Caco-2 (cell line): ENCODE data around the gene RPUSD3. TPM values are rescaled to one million over a fixed set of nuclear protein-coding genes. Genes with fewer than 3 reads are reported as not detected.

Experiments
- BruUV-seq: library from RNA; stranded (reverse); fragments of 400-500 nt; replicated peaks from 2 replicates; lab custom pipeline; 2021; lab: Mats Ljungman, UMichigan
- CTCF ChIA-PET: fragments of 300-600 bp; sonication (Branson Sonifier 250); formaldehyde crosslinking; loops from one replicate; lab custom pipeline; 2022; ENCODE audit warnings: antibody characterized with exemption; lab: Charles Lee
- POLR2A ChIA-PET: fragments of 300-600 bp; sonication (Branson Sonifier 250); formaldehyde crosslinking; loops from one replicate; lab custom pipeline; 2022; ENCODE audit warnings: antibody characterized with exemption; lab: Charles Lee
- DNase-seq, 2 experiments: peaks; one replicate each; pipeline versions ENCODE4 v3.0.0 to v3.0.0-alpha.2; 2020 to 2022
- H3K27me3 ChIP-seq: replicated peaks from 2 replicates; pipeline ENCODE4 v1.6.0; 2011; ENCODE audit warnings: low read length; ENCODE audit not compliant: control insufficient read depth, insufficient read depth
- H3K36me3 ChIP-seq: 2 replicates; pipeline ENCODE4 v1.5.1; 2011; ENCODE audit warnings: low read length; ENCODE audit not compliant: control insufficient read depth, insufficient read depth
- H3K4me1 ChIP-seq: fragments of 250-450 bp; sonication (Bioruptor Pico); 2 replicates; pipeline ENCODE4 v1.5.1; 2020; ENCODE audit warnings: mild to moderate bottlenecking
- H3K4me3 ChIP-seq: 2 replicates; pipeline ENCODE4 v1.5.1; 2011; ENCODE audit warnings: low read depth, mild to moderate bottlenecking, control low read depth, low read length
- H3K9me3 ChIP-seq: fragments of 250-450 bp; sonication (Bioruptor Pico); 2 replicates; pipeline ENCODE4 v1.5.1; 2020; ENCODE audit warnings: mild to moderate bottlenecking, moderate library complexity
- H3K27ac Mint-ChIP-seq: one replicate; pipeline ENCODE4 v1.8.0; 2022; ENCODE audit warnings: mixed read lengths; ENCODE audit not compliant: unreplicated experiment
- H3K27me3 Mint-ChIP-seq: one replicate; pipeline ENCODE4 v1.8.0; 2022; ENCODE audit warnings: mixed read lengths; ENCODE audit not compliant: insufficient read depth, unreplicated experiment
- H3K36me3 Mint-ChIP-seq: one replicate; pipeline ENCODE4 v1.8.0; 2022; ENCODE audit warnings: mild to moderate bottlenecking, mixed read lengths; ENCODE audit not compliant: insufficient read depth, unreplicated experiment
- H3K4me1 Mint-ChIP-seq: one replicate; pipeline ENCODE4 v1.8.0; 2022; ENCODE audit warnings: low read depth, mixed read lengths; ENCODE audit not compliant: unreplicated experiment
- H3K4me3 Mint-ChIP-seq: one replicate; pipeline ENCODE4 v1.8.0; 2022; ENCODE audit warnings: mild to moderate bottlenecking, moderate library complexity, mixed read lengths; ENCODE audit not compliant: unreplicated experiment
- H3K9me3 Mint-ChIP-seq: one replicate; pipeline ENCODE4 v1.8.0; 2022; ENCODE audit warnings: mixed read lengths; ENCODE audit not compliant: unreplicated experiment
- intact Hi-C: fragments of 100-400 bp; cut with micrococcal nuclease; formaldehyde crosslinking; loops from one replicate; pipeline ENCODE4 v1.10.0; 2022; ENCODE audit not compliant: unreplicated experiment
- total RNA-seq: library from RNA; stranded (reverse); gene quantifications from 2 replicates; pipeline ENCODE4 v1.2.3, GENCODE V29; 2022
- TF ChIP-seq, protein P1 (sequence below), 2 experiments: fragments of 200-600 bp in 1 of 2; IDR thresholded peaks; 1 replicate in 1 of 2; 2 replicates in 1 of 2; pipeline versions ENCODE4 v1.5.1 to v1.8.0; 2011 to 2022; ENCODE audit warnings: antibody characterized with exemption in 1 of 2, control low read depth in 1 of 2, inconsistent platforms in 1 of 2, low read depth in 1 of 2, low read length in 1 of 2, mild to moderate bottlenecking in 1 of 2, moderate library complexity in 1 of 2; ENCODE audit not compliant: insufficient read depth in 1 of 2, severe bottlenecking in 1 of 2, unreplicated experiment in 1 of 2

Gene RPUSD3
- total RNA-seq, 1 experiment from 2014 or later, result 61.8 TPM

DNA sequence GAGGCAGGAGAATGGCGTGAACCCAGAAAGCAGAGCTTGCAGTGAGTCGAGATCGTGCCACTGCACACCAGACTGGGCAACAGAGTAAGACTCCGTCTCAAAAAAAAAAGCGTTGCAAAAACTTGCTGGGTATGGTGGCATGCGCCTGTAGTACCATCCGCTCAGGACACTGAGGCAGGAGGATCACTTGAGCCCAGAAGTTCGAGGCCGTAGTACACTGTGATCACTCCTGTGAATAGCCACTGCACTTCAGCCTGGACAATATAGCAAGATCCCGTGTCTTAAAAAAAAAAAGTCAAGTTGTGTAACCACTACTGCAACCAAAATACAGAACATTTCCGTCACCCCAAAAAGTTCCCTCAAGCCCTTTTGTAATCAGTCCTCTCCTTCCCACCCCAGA is 49.4 kb downstream of the RPUSD3 start:
- peaks cover 77% of the 10 kb centered on the region for H3K36me3 Mint-ChIP-seq

DNA sequence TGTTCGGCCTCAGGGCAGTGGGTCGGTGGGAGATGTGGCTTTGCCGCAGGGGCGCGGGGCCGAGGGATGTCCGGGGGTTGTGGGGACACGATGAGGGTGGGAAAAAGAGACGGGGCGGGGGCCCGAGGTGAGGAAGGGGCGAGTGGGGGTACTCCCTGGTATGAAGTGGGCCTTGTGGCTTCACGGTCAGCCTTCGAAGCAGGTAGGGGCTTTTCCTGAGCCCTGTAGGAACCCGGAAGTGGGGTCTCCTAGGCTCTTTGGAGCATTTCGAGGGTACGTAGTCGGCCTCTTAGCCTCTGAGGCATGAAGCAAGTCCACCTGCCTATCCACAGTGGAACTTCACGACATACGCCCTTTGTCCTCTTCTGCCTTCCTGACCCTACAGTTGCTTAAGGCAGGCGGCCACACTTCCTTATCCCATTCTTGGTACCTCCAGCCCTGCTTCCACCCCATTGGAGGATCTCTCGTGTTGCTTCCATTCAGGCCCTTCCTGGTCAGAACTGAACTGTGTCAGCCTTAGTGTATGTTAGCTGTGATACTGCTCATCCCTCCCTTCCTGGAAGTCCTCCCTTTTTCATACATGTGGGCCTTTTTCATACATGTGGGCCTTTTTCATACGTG is 50.5 kb downstream of the RPUSD3 start:
- H3K27me3 ChIP-seq, result no peaks in the 10 kb centered on the region
- CTCF ChIA-PET, result interaction anchor here (0.8 to 1.5 kb wide), 6 partner anchors 11 to 153 kb away, joined by 3 to 6 read pairs (median 4); partner anchors contain the start of genes BRPF1 and OGG1
- TSS peak; percentile 49 for BruUV-seq
- H3K36me3 ChIP-seq, result peaks cover 6% of the 10 kb centered on the region
- Mint-ChIP-seq H3K4me1 (peaks cover 6% of the 10 kb centered on the region), H3K9me3 (no peaks in the 10 kb centered on the region), H3K4me3 (peak overlapping the region; percentile 92), H3K36me3 (peaks cover 78% of the 10 kb centered on the region), H3K27ac (peak overlapping the region; percentile 100), H3K27me3 (no peaks in the 10 kb centered on the region)
- DNase-seq, result peak; percentile 50 to 69
- H3K4me3 ChIP-seq, result peak overlapping the region; percentile 80
- 0 out of 2 replicates have a peak, but pooled peaks cover 6% of the 10 kb centered on the region for H3K4me1 ChIP-seq
- intact Hi-C loops, result no loop called here
- POLR2A ChIA-PET, result interaction anchor here (0.5 to 1.4 kb wide), 19 partner anchors 11 to 455 kb away, joined by 3 to 14 read pairs (median 4); partner anchors contain the start of genes FANCD2, IL17RE, MTMR14 and OGG1
- no peaks in the 10 kb centered on the region for H3K9me3 ChIP-seq
- TF ChIP-seq, protein P1, sequence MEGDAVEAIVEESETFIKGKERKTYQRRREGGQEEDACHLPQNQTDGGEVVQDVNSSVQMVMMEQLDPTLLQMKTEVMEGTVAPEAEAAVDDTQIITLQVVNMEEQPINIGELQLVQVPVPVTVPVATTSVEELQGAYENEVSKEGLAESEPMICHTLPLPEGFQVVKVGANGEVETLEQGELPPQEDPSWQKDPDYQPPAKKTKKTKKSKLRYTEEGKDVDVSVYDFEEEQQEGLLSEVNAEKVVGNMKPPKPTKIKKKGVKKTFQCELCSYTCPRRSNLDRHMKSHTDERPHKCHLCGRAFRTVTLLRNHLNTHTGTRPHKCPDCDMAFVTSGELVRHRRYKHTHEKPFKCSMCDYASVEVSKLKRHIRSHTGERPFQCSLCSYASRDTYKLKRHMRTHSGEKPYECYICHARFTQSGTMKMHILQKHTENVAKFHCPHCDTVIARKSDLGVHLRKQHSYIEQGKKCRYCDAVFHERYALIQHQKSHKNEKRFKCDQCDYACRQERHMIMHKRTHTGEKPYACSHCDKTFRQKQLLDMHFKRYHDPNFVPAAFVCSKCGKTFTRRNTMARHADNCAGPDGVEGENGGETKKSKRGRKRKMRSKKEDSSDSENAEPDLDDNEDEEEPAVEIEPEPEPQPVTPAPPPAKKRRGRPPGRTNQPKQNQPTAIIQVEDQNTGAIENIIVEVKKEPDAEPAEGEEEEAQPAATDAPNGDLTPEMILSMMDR (IDR thresholded peaks at IDR 0.05; ENCODE audit: insufficient read depth in 1 of 2, low read depth in 1 of 2, low read length in 1 of 2, severe bottlenecking in 1 of 2, unreplicated experiment in 1 of 2), result no peak

More for the DNA sequence above, 49.4 kb downstream of the RPUSD3 start:
- Mint-ChIP-seq H3K4me1 (peaks cover 6% of the 10 kb centered on the region), H3K27me3 (no peaks in the 10 kb centered on the region), H3K9me3 (no peaks in the 10 kb centered on the region), H3K4me3 (peak overlapping the region; percentile 92), H3K27ac (no peak overlapping the region)
- intact Hi-C loops, result no loop called here
- CTCF ChIA-PET, result no interaction called here
- POLR2A ChIA-PET, result no interaction called here
- TF ChIP-seq, protein P1 (IDR thresholded peaks at IDR 0.05; ENCODE audit: insufficient read depth in 1 of 2, low read depth in 1 of 2, low read length in 1 of 2, severe bottlenecking in 1 of 2, unreplicated experiment in 1 of 2), result no peak
- Histone ChIP-seq H3K4me1 (0 out of 2 replicates have a peak, but pooled peaks cover 6% of the 10 kb centered on the region), H3K9me3 (no peaks in the 10 kb centered on the region), H3K4me3 (no peak overlapping the region), H3K27me3 (no peaks in the 10 kb centered on the region), H3K36me3 (peaks cover 4% of the 10 kb centered on the region)
- BruUV-seq, result no TSS peak
- no peak for DNase-seq

DNA sequence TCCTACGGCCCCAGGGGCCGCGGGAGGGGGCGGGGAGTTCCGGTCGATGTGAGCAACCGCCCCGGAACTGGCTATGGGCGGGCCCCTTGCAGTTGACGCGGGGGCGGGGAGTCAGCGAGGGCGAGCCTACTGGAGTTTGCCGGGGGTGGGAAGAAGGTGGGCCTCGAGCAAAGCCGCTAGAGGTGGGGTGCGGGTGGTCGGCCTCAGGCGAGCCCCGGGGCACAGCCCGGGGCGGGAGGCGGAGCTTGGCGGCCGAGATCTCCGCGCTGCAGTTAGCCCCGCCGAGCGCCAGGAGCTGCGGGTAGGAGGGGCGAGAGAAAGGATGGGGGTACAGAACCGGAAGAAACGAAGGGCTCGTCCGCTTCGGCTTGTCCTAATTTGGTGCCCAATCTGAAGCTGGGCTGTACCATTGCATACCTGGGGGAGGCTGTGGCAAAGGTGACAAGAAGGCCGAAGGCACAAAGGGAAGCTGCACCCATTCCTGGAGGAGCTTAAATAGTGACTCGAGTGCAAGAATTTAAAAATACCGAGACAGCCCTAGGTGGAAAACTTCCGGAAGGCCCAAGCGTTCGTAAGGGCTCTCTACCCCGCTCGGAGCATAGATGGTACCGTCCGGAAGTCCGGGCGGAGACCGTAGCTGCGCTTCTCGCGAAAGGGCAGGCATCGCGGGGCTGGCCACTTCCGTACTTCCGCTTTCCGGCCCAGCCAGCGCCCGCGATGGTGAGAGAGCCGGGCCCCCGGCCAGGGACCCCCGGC is 51.2 kb downstream of the RPUSD3 start, which contains the start of the genes ARPC4 and TADA3:
Gene ARPC4, plus strand, starts transcription at position 678 of the 756 bp plus-strand sequence. Its CDS starts 40 bp downstream, at position 718.
Gene TADA3, minus strand, starts transcription at position 69 of the 756 bp plus-strand sequence. CDS start 1,007 bp downstream, outside the sequence.
- BruUV-seq, result no TSS peak
- intact Hi-C loops, result loop anchor here (1.0 kb wide), 1 partner anchor 42 kb away; no protein-coding TSS in a partner anchor
- peak; percentile 92 to 93 for DNase-seq
- H3K27me3 Mint-ChIP-seq, result no peaks in the 10 kb centered on the region
- Histone ChIP-seq H3K4me1 (0 out of 2 replicates have a peak, but pooled peaks cover 6% of the 10 kb centered on the region), H3K27me3 (no peaks in the 10 kb centered on the region), H3K4me3 (peak within 1 kb of the TSS; percentile 80), H3K9me3 (no peaks in the 10 kb centered on the region), H3K36me3 (peaks cover 3% of the 10 kb centered on the region)
- H3K27ac Mint-ChIP-seq, result peak within 1 kb of the TSS; percentile 100
- ChIA-PET CTCF (interaction anchor here (0.5 to 1.5 kb wide), 7 partner anchors 10 to 190 kb away, joined by 3 to 6 read pairs (median 4); partner anchors contain the start of genes BRPF1 and OGG1), POLR2A (interaction anchor here (0.5 to 1.4 kb wide), 19 partner anchors 10 to 456 kb away, joined by 3 to 14 read pairs (median 4); partner anchors contain the start of genes FANCD2, IL17RE, MTMR14 and OGG1)
- H3K4me1 Mint-ChIP-seq, result peaks cover 10% of the 10 kb centered on the region
- TF ChIP-seq, protein P1 (IDR thresholded peaks at IDR 0.05; ENCODE audit: insufficient read depth in 1 of 2, low read depth in 1 of 2, low read length in 1 of 2, severe bottlenecking in 1 of 2, unreplicated experiment in 1 of 2), result no peak
- peak within 1 kb of the TSS; percentile 92 for H3K4me3 Mint-ChIP-seq
- H3K9me3 Mint-ChIP-seq, result no peaks in the 10 kb centered on the region
- peaks cover 75% of the 10 kb centered on the region for H3K36me3 Mint-ChIP-seq
